ENCODE results near the gene CYTL1.

CYTL1 gene

GRCh38 chr4:4985036-4985435 lies 34.2 kb downstream of the CYTL1 start:
- Mint-ChIP-seq H3K9me3 (no peaks in the 10 kb centered on the region), H3K36me3 (no peaks in the 10 kb centered on the region), H3K27me3 (no peaks in the 10 kb centered on the region), H3K27ac (no peak overlapping the region), H3K4me1 (no peaks in the 10 kb centered on the region), H3K4me3 (no peak overlapping the region)
- ATAC-seq (replicated peaks) = no peak
- DNase-seq = no peak

GRCh38 chr4:4984186-4984585 lies 35.1 kb downstream of the CYTL1 start:
- Mint-ChIP-seq H3K4me3 (no peak overlapping the region), H3K36me3 (no peaks in the 10 kb centered on the region), H3K9me3 (no peaks in the 10 kb centered on the region), H3K4me1 (no peaks in the 10 kb centered on the region), H3K27me3 (no peaks in the 10 kb centered on the region), H3K27ac (no peak overlapping the region)
- DNase-seq (no peak), ATAC-seq (replicated peaks) (no peak)

- no peaks in the 10 kb centered on the region for H3K4me1 Mint-ChIP-seq
- H3K27ac Mint-ChIP-seq = no peak overlapping the region
- H3K36me3 Mint-ChIP-seq = peaks cover 0 to 5% of the 10 kb centered on the region in 2 donors
- peaks cover 0 to 8% of the 10 kb centered on the region in 2 donors for H3K9me3 Mint-ChIP-seq
- H3K27me3 Mint-ChIP-seq = peaks cover 0 to 7% of the 10 kb centered on the region in 2 donors
- H3K4me3 Mint-ChIP-seq = no peak overlapping the region
- DNase-seq (no peak), ATAC-seq (replicated peaks) (no peak)
These were observed 37.4 kb downstream of the CYTL1 start for GRCh38 chr4:4981827-4982226.

- Mint-ChIP-seq H3K27me3 (peaks cover 0 to 7% of the 10 kb centered on the region in 2 donors), H3K4me3 (no peak overlapping the region), H3K4me1 (no peaks in the 10 kb centered on the region), H3K27ac (no peak overlapping the region), H3K9me3 (peaks cover 0 to 8% of the 10 kb centered on the region in 2 donors), H3K36me3 (peaks cover 0 to 5% of the 10 kb centered on the region in 2 donors)
- DNase-seq = no peak
- ATAC-seq (replicated peaks) = no peak
These were observed 37.8 kb downstream of the CYTL1 start for GRCh38 chr4:4981427-4981826.

GRCh38 chr4:4980621-4981230 lies 38.5 kb downstream of the CYTL1 start:
- Mint-ChIP-seq H3K4me3 (no peak overlapping the region), H3K36me3 (peaks cover 0 to 5% of the 10 kb centered on the region in 2 donors), H3K27ac (no peak overlapping the region), H3K4me1 (no peaks in the 10 kb centered on the region), H3K27me3 (peaks cover 0 to 7% of the 10 kb centered on the region in 2 donors), H3K9me3 (peaks cover 1 to 8% of the 10 kb centered on the region in 2 donors)
- DNase-seq (no peak), ATAC-seq (replicated peaks) (no peak)

GRCh38 chr4:4979971-4980370 lies 39.3 kb downstream of the CYTL1 start:
- Mint-ChIP-seq H3K36me3 (peaks cover 0 to 5% of the 10 kb centered on the region in 2 donors), H3K4me3 (no peak overlapping the region)

GRCh38 chr4:4974727-4975126 lies 44.5 kb downstream of the CYTL1 start:
- DNase-seq (no peak), ATAC-seq (replicated peaks) (no peak)
- Mint-ChIP-seq H3K36me3 (peaks cover 7 to 12% of the 10 kb centered on the region in 2 donors), H3K27me3 (peaks cover 0 to 14% of the 10 kb centered on the region in 2 donors), H3K9me3 (peaks cover 14 to 15% of the 10 kb centered on the region in 2 donors), H3K4me1 (no peaks in the 10 kb centered on the region), H3K4me3 (no peak overlapping the region), H3K27ac (no peak overlapping the region)

More at GRCh38 chr4:4979971-4980370, 39.3 kb downstream of the CYTL1 start:
- no peak overlapping the region for H3K27ac Mint-ChIP-seq
- H3K4me1 Mint-ChIP-seq = no peaks in the 10 kb centered on the region
- peaks cover 0 to 7% of the 10 kb centered on the region in 2 donors for H3K27me3 Mint-ChIP-seq
- DNase-seq (no peak), ATAC-seq (replicated peaks) (no peak)
- H3K9me3 Mint-ChIP-seq = peaks cover 8% of the 10 kb centered on the region in 2 donors

- ATAC-seq (replicated peaks) (no peak), DNase-seq (no peak)
- H3K9me3 Mint-ChIP-seq = peaks cover 6 to 15% of the 10 kb centered on the region in 2 donors
- H3K4me3 Mint-ChIP-seq = no peak overlapping the region
- no peaks in the 10 kb centered on the region for H3K4me1 Mint-ChIP-seq
- peaks cover 6 to 7% of the 10 kb centered on the region in 2 donors for H3K36me3 Mint-ChIP-seq
- H3K27ac Mint-ChIP-seq = no peak overlapping the region
- peaks cover 7 to 12% of the 10 kb centered on the region in 2 donors for H3K27me3 Mint-ChIP-seq
These were observed 47.5 kb downstream of the CYTL1 start for GRCh38 chr4:4971796-4972195.

- DNase-seq (no peak), ATAC-seq (replicated peaks) (no peak)
- H3K4me3 Mint-ChIP-seq = no peak overlapping the region
- H3K36me3 Mint-ChIP-seq = peaks cover 11 to 12% of the 10 kb centered on the region in 2 donors
- H3K4me1 Mint-ChIP-seq = no peaks in the 10 kb centered on the region
- peaks cover 8 to 10% of the 10 kb centered on the region in 2 donors for H3K9me3 Mint-ChIP-seq
- no peak overlapping the region for H3K27ac Mint-ChIP-seq
- peaks cover 7 to 12% of the 10 kb centered on the region in 2 donors for H3K27me3 Mint-ChIP-seq
These were observed 50.0 kb downstream of the CYTL1 start for GRCh38 chr4:4969298-4969697.

- peaks cover 12 to 15% of the 10 kb centered on the region in 2 donors for H3K9me3 Mint-ChIP-seq
- peaks cover 9 to 15% of the 10 kb centered on the region in 2 donors for H3K36me3 Mint-ChIP-seq
- DNase-seq (no peak), ATAC-seq (replicated peaks) (no peak)
- no peak overlapping the region for H3K4me3 Mint-ChIP-seq
- H3K27me3 Mint-ChIP-seq = peaks cover 0 to 12% of the 10 kb centered on the region in 2 donors
- no peaks in the 10 kb centered on the region for H3K4me1 Mint-ChIP-seq
- no peak overlapping the region for H3K27ac Mint-ChIP-seq
These were observed 51.0 kb downstream of the CYTL1 start for GRCh38 chr4:4968161-4968725.
